ENCODE measurements around the gene ARSG.

The ARSG gene

GRCh38 chr17:68356520-68356919 lies 65.2 kb downstream of the ARSG start:
- no peaks in the 10 kb centered on the region for H4K20me1 ChIP-seq (ENCODE audit: insufficient read depth)
- TF ChIP-seq CTCF (conservative IDR thresholded peaks at IDR 0.05; ENCODE audit: low read depth, low read length), result no peak
- no peak overlapping the region for H3K27ac ChIP-seq
- no peaks in the 10 kb centered on the region for H3K27me3 ChIP-seq (ENCODE audit: insufficient read depth, low read depth)
- H3K36me3 ChIP-seq (ENCODE audit: insufficient read depth), result no peaks in the 10 kb centered on the region
- no peaks in the 10 kb centered on the region for H3K4me1 ChIP-seq (ENCODE audit: low read depth, poor library complexity, severe bottlenecking)
- no peaks in the 10 kb centered on the region for H3K79me2 ChIP-seq (ENCODE audit: insufficient read depth, low read depth)
- H2AFZ ChIP-seq (ENCODE audit: low read depth), result no peak overlapping the region
- no peak overlapping the region for H3K4me3 ChIP-seq (IDR thresholded peaks at IDR 0.05; ENCODE audit: insufficient read depth, low read depth, low read length)
- H3K9ac ChIP-seq, result no peak overlapping the region
- no peak overlapping the region for H3K4me2 ChIP-seq

- Histone ChIP-seq H3K9ac (no peak overlapping the region), H3K4me1 (ENCODE audit: low read depth, poor library complexity, severe bottlenecking) (no peaks in the 10 kb centered on the region), H4K20me1 (ENCODE audit: insufficient read depth) (no peaks in the 10 kb centered on the region), H2AFZ (ENCODE audit: low read depth) (no peak overlapping the region), H3K4me3 (IDR thresholded peaks at IDR 0.05; ENCODE audit: insufficient read depth, low read depth, low read length) (no peak overlapping the region), H3K4me2 (no peak overlapping the region), H3K36me3 (ENCODE audit: insufficient read depth) (no peaks in the 10 kb centered on the region), H3K79me2 (ENCODE audit: insufficient read depth, low read depth) (no peaks in the 10 kb centered on the region), H3K27me3 (ENCODE audit: insufficient read depth, low read depth) (no peaks in the 10 kb centered on the region), H3K27ac (no peak overlapping the region)
- no peak for TF ChIP-seq CTCF (conservative IDR thresholded peaks at IDR 0.05; ENCODE audit: low read depth, low read length)
Measured at GRCh38 chr17:68356949-68357455, 65.7 kb downstream of the ARSG start.

GRCh38 chr17:68357886-68358285 lies 66.6 kb downstream of the ARSG start:
- H3K4me1 ChIP-seq (ENCODE audit: low read depth, poor library complexity, severe bottlenecking), result no peaks in the 10 kb centered on the region
- H3K36me3 ChIP-seq (ENCODE audit: insufficient read depth), result no peaks in the 10 kb centered on the region
- H3K4me2 ChIP-seq, result no peak overlapping the region

GRCh38 chr17:68359791-68360535 lies 68.7 kb downstream of the ARSG start:
- Histone ChIP-seq H3K4me2 (no peak overlapping the region), H3K27me3 (ENCODE audit: insufficient read depth, low read depth) (no peaks in the 10 kb centered on the region), H3K27ac (no peak overlapping the region), H3K4me1 (ENCODE audit: low read depth, poor library complexity, severe bottlenecking) (no peaks in the 10 kb centered on the region), H2AFZ (ENCODE audit: low read depth) (no peak overlapping the region), H3K9ac (no peak overlapping the region), H3K4me3 (IDR thresholded peaks at IDR 0.05; ENCODE audit: insufficient read depth, low read depth, low read length) (no peak overlapping the region), H3K79me2 (ENCODE audit: insufficient read depth, low read depth) (no peaks in the 10 kb centered on the region), H4K20me1 (ENCODE audit: insufficient read depth) (no peaks in the 10 kb centered on the region), H3K36me3 (ENCODE audit: insufficient read depth) (no peaks in the 10 kb centered on the region)
- no peak for TF ChIP-seq CTCF (conservative IDR thresholded peaks at IDR 0.05; ENCODE audit: low read depth, low read length)

More at GRCh38 chr17:68357886-68358285, 66.6 kb downstream of the ARSG start:
- no peak overlapping the region for H3K9ac ChIP-seq
- no peak for TF ChIP-seq CTCF (conservative IDR thresholded peaks at IDR 0.05; ENCODE audit: low read depth, low read length)
- H3K79me2 ChIP-seq (ENCODE audit: insufficient read depth, low read depth), result no peaks in the 10 kb centered on the region
- no peaks in the 10 kb centered on the region for H4K20me1 ChIP-seq (ENCODE audit: insufficient read depth)
- no peak overlapping the region for H3K4me3 ChIP-seq (IDR thresholded peaks at IDR 0.05; ENCODE audit: insufficient read depth, low read depth, low read length)
- H2AFZ ChIP-seq (ENCODE audit: low read depth), result no peak overlapping the region
- H3K27me3 ChIP-seq (ENCODE audit: insufficient read depth, low read depth), result no peaks in the 10 kb centered on the region
- H3K27ac ChIP-seq, result no peak overlapping the region
